Measurements from ENCODE around the gene TPSD1.
"Not testable (repeated sequence)": the region's sequence is repeated elsewhere in the genome, so short reads cannot be mapped to it uniquely, and the experiment has no call there.

Gene TPSD1

GRCh38 chr16:1263591-1264344, 7.9 kb downstream of the TPSD1 start:
- DNase-seq (ENCODE audit: low read depth), result no peak
- no peak overlapping the region for H3K4me3 ChIP-seq (ENCODE audit: low read length)

GRCh38 chr16:1264345-1265089, 8.6 kb downstream of the TPSD1 start:
- no peak for TF ChIP-seq CTCF (IDR thresholded peaks at IDR 0.05; ENCODE audit: insufficient read depth, low read depth, low read length, missing control alignments)
- H3K4me3 ChIP-seq (ENCODE audit: low read length), result no peak overlapping the region

More at GRCh38 chr16:1263591-1264344, 7.9 kb downstream of the TPSD1 start:
- no peak for TF ChIP-seq CTCF (IDR thresholded peaks at IDR 0.05; ENCODE audit: insufficient read depth, low read depth, low read length, missing control alignments)

GRCh38 chr16:1265090-1265630, 9.3 kb downstream of the TPSD1 start:
- no peak overlapping the region for H3K4me3 ChIP-seq (ENCODE audit: low read length)
- no peak for TF ChIP-seq CTCF (IDR thresholded peaks at IDR 0.05; ENCODE audit: insufficient read depth, low read depth, low read length, missing control alignments)
- no peak for DNase-seq (ENCODE audit: low read depth)

More at GRCh38 chr16:1264345-1265089, 8.6 kb downstream of the TPSD1 start:
- no peak for DNase-seq (ENCODE audit: low read depth)

- TF ChIP-seq CTCF (IDR thresholded peaks at IDR 0.05; ENCODE audit: insufficient read depth, low read depth, low read length, missing control alignments), result no peak
- H3K4me3 ChIP-seq (ENCODE audit: low read length), result no peak overlapping the region
- no peak for DNase-seq (ENCODE audit: low read depth)
Observed at GRCh38 chr16:1265826-1266225, 10.0 kb downstream of the TPSD1 start.

- DNase-seq (ENCODE audit: low read depth); H3K4me3 ChIP-seq (ENCODE audit: low read length): not testable (repeated sequence)
Observed at GRCh38 chr16:1269418-1269817, 13.5 kb downstream of the TPSD1 start.

GRCh38 chr16:1271380-1271723, 15.5 kb downstream of the TPSD1 start:
- TF ChIP-seq CTCF (IDR thresholded peaks at IDR 0.05; ENCODE audit: insufficient read depth, low read depth, low read length, missing control alignments), result no peak
- no peak for DNase-seq (ENCODE audit: low read depth)
- H3K4me3 ChIP-seq (ENCODE audit: low read length), result no peak overlapping the region

- not testable (repeated sequence) for H3K4me3 ChIP-seq (ENCODE audit: low read length); DNase-seq (ENCODE audit: low read depth)
Observed at GRCh38 chr16:1271724-1272413, 16.0 kb downstream of the TPSD1 start.

Measured in epithelial cell of esophagus (primary cell).